PFSK-1 (cell line): ENCODE data around the gene NSFL1C.

ENCODE experiments used
- FOXP2 ChIP-seq: optimal IDR thresholded peaks from 2 replicates; pipeline ENCODE3; 2011; ENCODE audit warnings: borderline replicate concordance, control low read depth, inconsistent platforms; ENCODE audit not compliant: insufficient read depth; ENCODE audit errors: extremely low read length, extremely low read depth
- POLR2AphosphoS5 ChIP-seq: IDR thresholded peaks from 2 replicates; pipeline ENCODE4 v1.6.1; 2012; ENCODE audit warnings: low read depth, mild to moderate bottlenecking, control low read depth, low read length, moderate library complexity
- SIN3A ChIP-seq: IDR thresholded peaks from 2 replicates; pipeline ENCODE4 v1.6.1; 2012; ENCODE audit warnings: mild to moderate bottlenecking, low read length, moderate library complexity, borderline replicate concordance; ENCODE audit not compliant: insufficient read depth
- TAF1 ChIP-seq: IDR thresholded peaks from 2 replicates; pipeline ENCODE4 v1.6.1; 2012; ENCODE audit warnings: low read length, control low read depth, borderline replicate concordance; ENCODE audit not compliant: insufficient read depth
- TF ChIP-seq, protein P1 (sequence below), 2 experiments: IDR thresholded peaks; 2 replicates each; pipeline versions ENCODE4 v1.6.1 to v1.8.0; 2011 to 2012; ENCODE audit warnings: low read depth in 2 of 2, low read length in 2 of 2, control low read depth in 1 of 2, inconsistent platforms in 1 of 2, mild to moderate bottlenecking in 1 of 2, moderate library complexity in 1 of 2; ENCODE audit not compliant: insufficient read depth in 1 of 2

NSFL1C gene

DNA sequence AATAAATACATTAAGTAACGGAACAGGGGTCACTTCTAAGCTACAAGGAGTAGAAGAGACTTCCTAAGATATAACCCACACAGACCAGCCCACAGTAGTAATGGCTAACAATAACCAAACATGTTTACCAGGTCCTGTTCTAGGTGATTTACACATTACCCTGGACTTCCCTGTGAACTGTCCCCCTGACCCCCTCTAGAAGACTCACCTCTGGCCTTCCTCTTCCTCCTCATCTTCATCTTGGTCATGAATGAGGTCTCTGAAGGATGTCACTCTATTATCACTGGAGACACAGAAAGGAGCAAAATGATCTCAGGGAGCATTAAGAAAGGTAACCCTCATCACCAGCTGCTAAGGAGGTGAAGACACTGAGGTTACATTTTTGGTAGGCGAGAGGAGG, 8.7 kb downstream of the NSFL1C start:
- TF ChIP-seq SIN3A (no peak), FOXP2 (no peak), POLR2AphosphoS5 (no peak), TAF1 (no peak)
- TF ChIP-seq, protein P1, sequence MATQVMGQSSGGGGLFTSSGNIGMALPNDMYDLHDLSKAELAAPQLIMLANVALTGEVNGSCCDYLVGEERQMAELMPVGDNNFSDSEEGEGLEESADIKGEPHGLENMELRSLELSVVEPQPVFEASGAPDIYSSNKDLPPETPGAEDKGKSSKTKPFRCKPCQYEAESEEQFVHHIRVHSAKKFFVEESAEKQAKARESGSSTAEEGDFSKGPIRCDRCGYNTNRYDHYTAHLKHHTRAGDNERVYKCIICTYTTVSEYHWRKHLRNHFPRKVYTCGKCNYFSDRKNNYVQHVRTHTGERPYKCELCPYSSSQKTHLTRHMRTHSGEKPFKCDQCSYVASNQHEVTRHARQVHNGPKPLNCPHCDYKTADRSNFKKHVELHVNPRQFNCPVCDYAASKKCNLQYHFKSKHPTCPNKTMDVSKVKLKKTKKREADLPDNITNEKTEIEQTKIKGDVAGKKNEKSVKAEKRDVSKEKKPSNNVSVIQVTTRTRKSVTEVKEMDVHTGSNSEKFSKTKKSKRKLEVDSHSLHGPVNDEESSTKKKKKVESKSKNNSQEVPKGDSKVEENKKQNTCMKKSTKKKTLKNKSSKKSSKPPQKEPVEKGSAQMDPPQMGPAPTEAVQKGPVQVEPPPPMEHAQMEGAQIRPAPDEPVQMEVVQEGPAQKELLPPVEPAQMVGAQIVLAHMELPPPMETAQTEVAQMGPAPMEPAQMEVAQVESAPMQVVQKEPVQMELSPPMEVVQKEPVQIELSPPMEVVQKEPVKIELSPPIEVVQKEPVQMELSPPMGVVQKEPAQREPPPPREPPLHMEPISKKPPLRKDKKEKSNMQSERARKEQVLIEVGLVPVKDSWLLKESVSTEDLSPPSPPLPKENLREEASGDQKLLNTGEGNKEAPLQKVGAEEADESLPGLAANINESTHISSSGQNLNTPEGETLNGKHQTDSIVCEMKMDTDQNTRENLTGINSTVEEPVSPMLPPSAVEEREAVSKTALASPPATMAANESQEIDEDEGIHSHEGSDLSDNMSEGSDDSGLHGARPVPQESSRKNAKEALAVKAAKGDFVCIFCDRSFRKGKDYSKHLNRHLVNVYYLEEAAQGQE (IDR thresholded peaks at IDR 0.05; ENCODE audit: insufficient read depth in 1 of 2, low read depth in 2 of 2, low read length in 2 of 2) = no peak

DNA sequence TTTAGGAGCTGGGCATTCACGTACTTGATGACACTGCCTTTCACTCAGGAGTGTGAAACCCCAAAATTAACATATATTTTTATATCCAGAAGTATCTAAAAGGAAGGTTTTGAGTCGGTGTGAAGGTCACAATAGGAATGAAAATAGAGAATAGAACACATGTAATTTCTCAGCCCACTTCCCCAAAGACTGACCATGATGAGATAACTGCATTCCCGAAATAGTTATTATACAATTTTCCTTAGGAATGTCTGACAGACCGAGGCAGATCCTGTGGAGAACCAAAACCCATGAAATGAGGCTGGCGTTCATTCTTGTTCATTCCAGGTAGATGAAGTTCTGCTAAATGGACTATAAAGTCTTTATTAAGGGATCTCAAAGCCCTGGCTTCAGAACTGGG, 10.3 kb downstream of the NSFL1C start:
- TF ChIP-seq TAF1 = no peak
- TF ChIP-seq POLR2AphosphoS5 = no peak
- TF ChIP-seq, protein P1 (IDR thresholded peaks at IDR 0.05; ENCODE audit: insufficient read depth in 1 of 2, low read depth in 2 of 2, low read length in 2 of 2) = no peak
- no peak for TF ChIP-seq SIN3A
- no peak for TF ChIP-seq FOXP2

DNA sequence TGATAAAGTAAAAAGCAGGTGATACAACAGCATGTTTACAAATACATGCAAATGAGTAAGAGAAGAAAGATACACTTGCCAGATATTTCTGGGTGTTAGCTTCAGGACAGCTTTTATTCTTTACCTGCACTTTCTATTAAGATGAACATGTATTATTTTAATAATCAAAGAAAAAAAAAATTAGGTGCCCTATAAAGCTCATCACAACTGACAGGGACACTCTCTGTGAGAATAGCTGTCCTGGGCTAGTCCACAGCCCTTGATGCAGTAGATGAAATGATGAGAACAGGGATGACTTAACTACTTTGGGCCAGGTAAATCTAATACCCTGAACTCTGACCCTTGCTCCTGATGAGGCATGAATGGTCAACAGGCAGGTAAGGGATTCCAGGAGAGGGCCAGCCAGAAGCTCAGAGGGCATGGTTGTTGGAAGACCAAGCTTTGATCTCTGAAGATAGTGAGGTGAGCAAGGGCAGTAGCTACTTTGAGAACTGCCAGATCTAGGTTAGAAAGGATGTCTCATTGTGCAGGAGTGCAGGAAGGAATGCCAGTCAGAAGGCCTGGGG, 15.6 kb downstream of the NSFL1C start:
- TF ChIP-seq POLR2AphosphoS5 (no peak), TAF1 (no peak), SIN3A (no peak), FOXP2 (no peak)
- TF ChIP-seq, protein P1 (IDR thresholded peaks at IDR 0.05; ENCODE audit: insufficient read depth in 1 of 2, low read depth in 2 of 2, low read length in 2 of 2) = no peak

DNA sequence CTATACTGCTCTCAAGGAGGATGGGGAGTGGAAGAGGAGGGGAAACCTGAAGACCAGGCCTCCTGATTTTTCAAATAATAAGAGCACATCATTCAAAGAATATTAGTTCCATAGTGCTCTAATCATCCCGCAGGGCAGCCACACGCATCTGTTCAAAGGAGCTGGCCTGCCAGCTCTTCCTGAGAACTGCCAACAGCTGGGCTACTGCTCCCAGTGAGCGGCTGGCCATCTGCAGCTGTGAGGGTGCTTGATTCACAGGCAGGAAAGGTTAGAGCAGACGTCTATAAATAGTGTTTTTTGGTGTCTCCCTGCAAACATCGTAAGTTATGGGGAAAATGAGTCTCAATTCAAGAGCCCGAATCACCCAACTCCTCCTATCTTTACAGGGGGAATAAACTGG, 17.3 kb downstream of the NSFL1C start:
- TF ChIP-seq TAF1 (no peak), FOXP2 (no peak), POLR2AphosphoS5 (no peak), SIN3A (no peak)
- TF ChIP-seq, protein P1 (IDR thresholded peaks at IDR 0.05; ENCODE audit: insufficient read depth in 1 of 2, low read depth in 2 of 2, low read length in 2 of 2) = no peak

DNA sequence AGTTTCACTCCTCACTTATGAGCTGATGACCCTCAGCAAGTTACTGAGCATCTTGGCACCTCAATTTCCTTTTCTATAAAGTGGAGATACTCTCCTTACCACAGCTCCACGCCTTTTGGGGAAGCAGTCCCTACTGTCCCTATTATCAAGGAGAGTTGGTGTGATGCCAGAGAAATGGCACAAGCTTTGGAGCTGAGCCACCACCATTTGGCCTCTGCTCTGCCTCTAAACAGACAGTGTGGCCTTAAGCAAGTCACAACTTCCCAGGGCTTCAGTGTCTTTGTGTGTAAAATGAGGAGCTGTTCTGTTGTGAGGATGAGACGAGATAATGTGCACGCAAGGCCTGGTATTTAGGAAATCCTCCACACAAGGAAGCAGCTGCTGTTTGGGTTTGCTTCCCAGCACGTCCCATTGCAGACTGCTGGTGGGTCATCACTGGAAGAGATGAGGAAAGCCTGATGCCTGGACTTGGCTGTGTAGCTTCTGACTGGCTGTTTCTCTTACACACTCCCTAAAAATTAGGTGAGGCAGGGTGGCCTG, 18.5 kb downstream of the NSFL1C start:
- no peak for TF ChIP-seq SIN3A
- TF ChIP-seq, protein P1 (IDR thresholded peaks at IDR 0.05; ENCODE audit: insufficient read depth in 1 of 2, low read depth in 2 of 2, low read length in 2 of 2) = no peak
